Cardiac muscle cell (in vitro differentiated cells and primary cell): ENCODE data around the gene RB1. TPM values are rescaled to one million over a fixed set of nuclear protein-coding genes. Genes with fewer than 3 reads are reported as not detected.

Experiments
- DNase-seq, 2 donors: peaks; one replicate each; pipeline versions ENCODE4 v3.0.0 to v3.0.0-alpha.2; 2010 to 2017; ENCODE audit warnings: low read depth in 1 of 2, low spot score in 1 of 2
- H3K27ac ChIP-seq: fragments of 200-600 bp; sonication (generic); 2 replicates; pipeline ENCODE4 v1.5.1; 2016
- H3K27me3 ChIP-seq: fragments of 200-600 bp; sonication (generic); 2 replicates; pipeline ENCODE4 v1.6.0; 2016; ENCODE audit warnings: control low read depth
- H3K36me3 ChIP-seq: fragments of 200-600 bp; sonication (generic); 2 replicates; pipeline ENCODE4 v1.5.1; 2016; ENCODE audit warnings: control low read depth
- H3K4me1 ChIP-seq: fragments of 200-600 bp; sonication (generic); 2 replicates; pipeline ENCODE4 v1.8.1; 2017; ENCODE audit warnings: low read depth, mild to moderate bottlenecking, mixed run types
- H3K4me3 ChIP-seq: fragments of 200-600 bp; sonication (generic); 2 replicates; pipeline ENCODE4 v1.5.1; 2016; ENCODE audit warnings: mild to moderate bottlenecking
- H3K9me3 ChIP-seq: fragments of 200-600 bp; sonication (generic); 2 replicates; pipeline ENCODE4 v1.5.1; 2017; ENCODE audit warnings: low read depth, mild to moderate bottlenecking, control low read depth
- polyA plus RNA-seq: library from polyadenylated mRNA; unstranded; fragments of >200 nt; fragmentation: Nextera tagmentation; extraction: Ambion mirVana; gene quantifications from 2 replicates; pipeline ENCODE4 v1.2.1, GENCODE V29; 2016
- total RNA-seq: library from RNA; depleted of rRNA; stranded (reverse); fragments of >200 nt; gene quantifications from 2 replicates; pipeline ENCODE4 v1.2.3, GENCODE V29; 2016
- TF ChIP-seq, protein P1 (sequence below): IDR thresholded peaks from 2 replicates; pipeline ENCODE4 v1.5.1; 2012; ENCODE audit warnings: low read depth, mild to moderate bottlenecking, low read length

RB1 gene
- total and polyA plus RNA-seq, 2 experiments from 2014 or later: 23.0 to 23.6 TPM

- H3K4me1 ChIP-seq: no peaks in the 10 kb centered on the region
- no peaks in the 10 kb centered on the region for H3K9me3 ChIP-seq
- no peaks in the 10 kb centered on the region for H3K36me3 ChIP-seq
- no peak for DNase-seq
- no peak overlapping the region for H3K27ac ChIP-seq
- H3K4me3 ChIP-seq: no peak overlapping the region
- TF ChIP-seq, protein P1, sequence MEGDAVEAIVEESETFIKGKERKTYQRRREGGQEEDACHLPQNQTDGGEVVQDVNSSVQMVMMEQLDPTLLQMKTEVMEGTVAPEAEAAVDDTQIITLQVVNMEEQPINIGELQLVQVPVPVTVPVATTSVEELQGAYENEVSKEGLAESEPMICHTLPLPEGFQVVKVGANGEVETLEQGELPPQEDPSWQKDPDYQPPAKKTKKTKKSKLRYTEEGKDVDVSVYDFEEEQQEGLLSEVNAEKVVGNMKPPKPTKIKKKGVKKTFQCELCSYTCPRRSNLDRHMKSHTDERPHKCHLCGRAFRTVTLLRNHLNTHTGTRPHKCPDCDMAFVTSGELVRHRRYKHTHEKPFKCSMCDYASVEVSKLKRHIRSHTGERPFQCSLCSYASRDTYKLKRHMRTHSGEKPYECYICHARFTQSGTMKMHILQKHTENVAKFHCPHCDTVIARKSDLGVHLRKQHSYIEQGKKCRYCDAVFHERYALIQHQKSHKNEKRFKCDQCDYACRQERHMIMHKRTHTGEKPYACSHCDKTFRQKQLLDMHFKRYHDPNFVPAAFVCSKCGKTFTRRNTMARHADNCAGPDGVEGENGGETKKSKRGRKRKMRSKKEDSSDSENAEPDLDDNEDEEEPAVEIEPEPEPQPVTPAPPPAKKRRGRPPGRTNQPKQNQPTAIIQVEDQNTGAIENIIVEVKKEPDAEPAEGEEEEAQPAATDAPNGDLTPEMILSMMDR: no peak
- no peaks in the 10 kb centered on the region for H3K27me3 ChIP-seq
Observed at GRCh38 chr13:48393698-48394085, 90.1 kb downstream of the RB1 start.

DNA sequence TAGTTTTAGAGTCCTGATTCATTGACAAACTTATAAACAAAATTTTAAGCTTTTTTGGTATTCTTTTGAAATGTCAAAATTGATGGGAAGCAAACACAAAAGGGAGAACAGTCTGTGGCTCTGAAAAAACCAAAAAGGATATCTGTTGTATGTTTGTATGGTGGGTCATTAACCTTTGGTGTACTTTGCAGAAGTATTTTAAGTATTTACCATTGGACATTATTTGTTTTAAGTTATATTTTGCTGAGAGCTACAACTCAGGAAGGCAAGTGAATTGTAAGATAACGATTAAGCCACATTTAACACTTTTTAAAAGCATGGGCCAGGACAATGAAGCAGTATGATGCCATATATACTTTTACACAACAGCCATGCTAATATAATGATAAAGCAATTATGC is 94.2 kb downstream of the RB1 start:
- DNase-seq: no peak
- Histone ChIP-seq H3K36me3 (no peaks in the 10 kb centered on the region), H3K4me1 (no peaks in the 10 kb centered on the region), H3K27me3 (no peaks in the 10 kb centered on the region), H3K4me3 (no peak overlapping the region), H3K27ac (no peak overlapping the region), H3K9me3 (no peaks in the 10 kb centered on the region)
- TF ChIP-seq, protein P1: no peak

DNA sequence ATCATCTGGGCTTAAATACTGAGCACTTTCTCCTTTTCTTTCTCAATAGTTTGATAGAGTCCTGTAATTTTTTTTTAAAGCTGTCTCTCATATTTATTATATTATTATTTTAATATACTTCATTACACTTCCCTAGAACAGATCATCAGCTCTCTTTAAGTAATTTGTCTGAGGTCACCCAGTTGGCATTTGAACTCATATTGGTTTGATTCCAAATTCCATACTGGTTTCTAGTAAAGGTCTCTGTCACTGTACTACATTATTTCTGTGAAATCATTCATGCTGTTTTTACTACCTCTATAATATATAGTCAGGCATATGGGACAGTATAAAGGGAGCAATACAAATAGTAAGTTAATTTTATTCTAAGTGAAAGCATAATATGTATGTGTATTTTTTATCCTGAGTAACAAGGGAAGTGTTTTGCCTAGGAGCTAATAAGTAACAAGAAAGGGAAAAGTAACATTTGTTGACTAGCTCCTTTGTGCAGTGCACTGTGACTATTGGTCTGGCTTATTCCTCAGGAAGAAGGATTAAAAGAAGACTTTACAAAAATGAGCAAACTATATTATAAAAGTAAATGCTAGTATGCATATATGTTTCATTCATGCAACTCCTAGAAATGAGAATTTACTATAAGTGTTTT is 95.0 kb downstream of the RB1 start:
- no peaks in the 10 kb centered on the region for H3K4me1 ChIP-seq
- TF ChIP-seq, protein P1: no peak
- H3K4me3 ChIP-seq: no peak overlapping the region
- no peak overlapping the region for H3K27ac ChIP-seq
- DNase-seq: no peak
- no peaks in the 10 kb centered on the region for H3K36me3 ChIP-seq
- H3K9me3 ChIP-seq: no peaks in the 10 kb centered on the region
- no peaks in the 10 kb centered on the region for H3K27me3 ChIP-seq

GRCh38 chr13:48400090-48400694 is 96.6 kb downstream of the RB1 start:
- no peaks in the 10 kb centered on the region for H3K27me3 ChIP-seq
- peak overlapping the region; percentile 5 for H3K27ac ChIP-seq
- H3K9me3 ChIP-seq: no peaks in the 10 kb centered on the region
- TF ChIP-seq, protein P1: no peak
- H3K36me3 ChIP-seq: no peaks in the 10 kb centered on the region
- DNase-seq: no peak
- H3K4me1 ChIP-seq: no peaks in the 10 kb centered on the region
- no peak overlapping the region for H3K4me3 ChIP-seq

DNA sequence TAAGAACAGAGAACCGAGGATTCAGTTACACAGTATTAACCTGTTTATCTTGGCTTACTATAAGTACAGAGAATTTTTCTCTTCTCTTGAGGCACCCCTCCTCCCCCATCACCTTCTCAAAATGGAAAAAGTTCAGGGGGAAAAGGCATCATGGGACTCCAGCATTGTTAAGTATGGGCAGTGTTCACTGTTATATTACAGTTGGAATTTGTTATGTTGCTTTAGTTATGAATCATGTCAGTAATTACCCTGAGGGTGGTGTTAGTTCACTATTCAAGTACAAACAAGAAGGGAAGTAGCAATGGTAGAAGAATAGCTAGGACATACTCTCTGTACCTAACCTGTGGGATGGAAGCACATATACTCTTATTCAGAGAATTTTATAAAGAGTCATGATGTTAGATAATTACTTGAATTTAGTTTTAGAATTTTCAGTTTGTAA is 97.3 kb downstream of the RB1 start:
- no peak overlapping the region for H3K4me3 ChIP-seq
- H3K27me3 ChIP-seq: no peaks in the 10 kb centered on the region
- H3K9me3 ChIP-seq: no peaks in the 10 kb centered on the region
- no peaks in the 10 kb centered on the region for H3K4me1 ChIP-seq
- no peaks in the 10 kb centered on the region for H3K36me3 ChIP-seq
- TF ChIP-seq, protein P1: peak; percentile 13
- H3K27ac ChIP-seq: no peak overlapping the region
- DNase-seq: peak in 1 of 2 donors; percentile 72
